Measurements from ENCODE around the gene HSPA1L. TPM values are rescaled to one million over a fixed set of nuclear protein-coding genes. Genes with fewer than 3 reads are reported as not detected.

HSPA1L gene
- total RNA-seq, 1 experiment from 2014 or later, result 1.2 TPM

- CTCF ChIA-PET, result interaction anchor here (1.4 to 3.0 kb wide), 7 partner anchors 19 to 111 kb away, joined by 3 to 16 read pairs (median 13); partner anchors contain the start of genes HSPA1B, LSM2, MSH5 and NEU1
- Mint-ChIP-seq H3K27me3 (ENCODE audit: low read depth) (no peaks in the 10 kb centered on the region; the same call in 1 of the 2 replicates), H3K36me3 (no peaks in the 10 kb centered on the region), H3K27ac (no peak overlapping the region), H3K9me3 (no peaks in the 10 kb centered on the region), H3K4me1 (0 out of 2 replicates have a peak, but pooled peaks cover 2% of the 10 kb centered on the region), H3K4me3 (no peak overlapping the region)
- no peak for ATAC-seq
- POLR2A ChIA-PET, result interaction anchor here (0.7 kb wide), 1 partner anchor 61 kb away, joined by 6 read pairs; no protein-coding TSS in a partner anchor
- TF ChIP-seq NFE2L1 (CRISPR knock-in tag; IDR thresholded peaks at IDR 0.05) (no peak), ATF3 (CRISPR knock-in tag; conservative IDR thresholded peaks at IDR 0.05) (no peak), IRF1 (CRISPR knock-in tag; IDR thresholded peaks at IDR 0.05) (no peak), ZBTB21 (CRISPR knock-in tag; IDR thresholded peaks at IDR 0.05; ENCODE audit: borderline replicate concordance) (no peak), E2F5 (CRISPR knock-in tag; IDR thresholded peaks at IDR 0.05) (no peak), E2F4 (CRISPR knock-in tag; IDR thresholded peaks at IDR 0.05; ENCODE audit: borderline replicate concordance, low read depth) (no peak), FOXJ3 (CRISPR knock-in tag; IDR thresholded peaks at IDR 0.05; ENCODE audit: borderline replicate concordance) (no peak), CREB1 (CRISPR knock-in tag; IDR thresholded peaks at IDR 0.05) (no peak), NR1H2 (CRISPR knock-in tag; IDR thresholded peaks at IDR 0.05) (no peak)
- DNase-seq (ENCODE audit: low spot score), result no peak
Measured at GRCh38 chr6:31771992-31772358, 43.1 kb downstream of the HSPA1L start.

GRCh38 chr6:31770860-31771259 lies 44.2 kb downstream of the HSPA1L start:
- TF ChIP-seq E2F4 (CRISPR knock-in tag; IDR thresholded peaks at IDR 0.05; ENCODE audit: borderline replicate concordance, low read depth) (no peak), MLX (CRISPR knock-in tag; IDR thresholded peaks at IDR 0.05) (no peak), NFE2L1 (CRISPR knock-in tag; IDR thresholded peaks at IDR 0.05) (no peak), ZBTB43 (CRISPR knock-in tag; IDR thresholded peaks at IDR 0.05) (no peak), ZNF263 (CRISPR knock-in tag; IDR thresholded peaks at IDR 0.05; ENCODE audit: low read depth) (no peak)
- H3K27me3 Mint-ChIP-seq (ENCODE audit: low read depth), result no peaks in the 10 kb centered on the region; the same call in 1 of the 2 replicates
- no peak overlapping the region for H3K27ac Mint-ChIP-seq
- H3K4me3 Mint-ChIP-seq, result no peak overlapping the region
- CTCF ChIA-PET, result interaction anchor here (1.4 to 2.6 kb wide), 9 partner anchors 9 to 105 kb away, joined by 4 to 66 read pairs (median 10); partner anchors contain the start of genes CSNK2B, DDAH2 and NEU1
- DNase-seq (ENCODE audit: low spot score), result no peak
- no peaks in the 10 kb centered on the region for H3K36me3 Mint-ChIP-seq
- ATAC-seq, result no peak
- H3K4me1 Mint-ChIP-seq, result peaks cover 9% of the 10 kb centered on the region
- POLR2A ChIA-PET, result no interaction called here
- no peaks in the 10 kb centered on the region for H3K9me3 Mint-ChIP-seq

- DNase-seq (ENCODE audit: low spot score) (peak; percentile 93), ATAC-seq (peak; percentile 66)
- Mint-ChIP-seq H3K9me3 (no peaks in the 10 kb centered on the region), H3K27me3 (ENCODE audit: low read depth) (no peaks in the 10 kb centered on the region; the same call in 1 of the 2 replicates), H3K36me3 (no peaks in the 10 kb centered on the region), H3K4me3 (no peak overlapping the region), H3K4me1 (peaks cover 14% of the 10 kb centered on the region), H3K27ac (no peak overlapping the region)
- POLR2A ChIA-PET, result interaction anchor here (0.6 to 1.4 kb wide), 9 partner anchors 30 to 179 kb away, joined by 3 to 7 read pairs (median 4); partner anchors contain the start of genes DDAH2, HSPA1B and MSH5
- CTCF ChIA-PET, result interaction anchor here (0.5 to 2.6 kb wide), 63 partner anchors 8 to 865 kb away, joined by 3 to 66 read pairs (median 5); partner anchors contain the start of genes ABHD16A, ATP6V1G2, BAG6 and C6orf47
- TF ChIP-seq NFE2L1 (CRISPR knock-in tag; IDR thresholded peaks at IDR 0.05) (no peak), CTCF (IDR thresholded peaks at IDR 0.05) (peak; percentile 90), E2F5 (CRISPR knock-in tag; IDR thresholded peaks at IDR 0.05) (no peak), NR1H2 (CRISPR knock-in tag; IDR thresholded peaks at IDR 0.05) (no peak), ERG (CRISPR knock-in tag; IDR thresholded peaks at IDR 0.05) (0 out of 2 replicates have a peak, but pooled peaks have one; percentile 38), GABPB1 (CRISPR knock-in tag; IDR thresholded peaks at IDR 0.05) (peak; percentile 57; the same call in 1 of the 2 replicates), RELA (CRISPR knock-in tag; IDR thresholded peaks at IDR 0.05; ENCODE audit: borderline replicate concordance) (no peak), ZNF138 (CRISPR knock-in tag; conservative IDR thresholded peaks at IDR 0.05) (no peak)
Measured at GRCh38 chr6:31769684-31770371, 45.3 kb downstream of the HSPA1L start.
